Measurements from ENCODE around the gene PPP2CA. TPM values are rescaled to one million over a fixed set of nuclear protein-coding genes. Genes with fewer than 3 reads are reported as not detected.
A peak's percentile ranks its signal among the peaks of the same experiment; 100 is the strongest.

Gene PPP2CA
- total and polyA plus RNA-seq, 10 of the 15 experiments (the other 5 are each of a cell fraction or from before 2014, with no cell fraction given) = 18.6 to 385 (median 134) TPM

GRCh38 chr5:134248256-134248655, 22.4 kb upstream of the PPP2CA start (continued):
- TF ChIP-seq ZNF687 (IDR thresholded peaks at IDR 0.05) = no peak

GRCh38 chr5:134247428-134248224, 21.8 kb upstream of the PPP2CA start:
- BruUV-seq (replicated peaks) = no TSS peak
- ATAC-seq (peak; percentile 31; the same call in 1 of the 3 replicates), DNase-seq (ENCODE audit: low read depth, low spot score) (no peak), FAIRE-seq (no peak)
- RAD21 ChIA-PET (ENCODE audit: unreplicated experiment) = no interaction called here
- no peaks in the 10 kb centered on the region for H3K79me2 ChIP-seq (ENCODE audit: control insufficient read depth, insufficient read depth, low read length)
- no peaks in the 10 kb centered on the region for H3K9me3 ChIP-seq (replicated peaks; ENCODE audit: control insufficient read depth, insufficient read depth, low read length)
- no peak for TF ChIP-seq MYB (IDR thresholded peaks at IDR 0.05; ENCODE audit: borderline replicate concordance, low read depth, low read length)
- no peak for TF ChIP-seq SIX5 (IDR thresholded peaks at IDR 0.05; ENCODE audit: low read depth, low read length, severe bottlenecking)
- no peak for TF ChIP-seq MEF2B (IDR thresholded peaks at IDR 0.05; ENCODE audit: partially characterized antibody, poor library complexity, severe bottlenecking)
- no peak for TF ChIP-seq PRDM15 (CRISPR knock-in tag; IDR thresholded peaks at IDR 0.05)
- no peak for TF ChIP-seq BHLHE40 (IDR thresholded peaks at IDR 0.05; ENCODE audit: borderline replicate concordance in 1 of 2, low read depth in 2 of 2, low read length in 1 of 2)
- TF ChIP-seq NR2C1 (IDR thresholded peaks at IDR 0.05) = no peak
- no peaks in the 10 kb centered on the region for H3K36me3 ChIP-seq (ENCODE audit: control insufficient read depth in 2 of 2, insufficient read depth in 2 of 2, low read length in 1 of 2)
- SMC1A ChIA-PET (ENCODE audit: uncharacterized antibody, unreplicated experiment) = interaction anchor here (0.6 to 1.1 kb wide), 4 partner anchors 10 to 210 kb away, joined by 3 read pairs; no protein-coding TSS in a partner anchor
- H3K4me2 ChIP-seq (ENCODE audit: control insufficient read depth, insufficient read depth) = no peak overlapping the region
- H3K27me3 ChIP-seq (replicated peaks in 1 of 2; ENCODE audit: control insufficient read depth in 2 of 2, insufficient read depth in 2 of 2, low read length in 1 of 2) = no peaks in the 10 kb centered on the region
- POLR2A ChIA-PET = no interaction called here
- no peaks in the 10 kb centered on the region; the same call in 1 of the 2 replicates for H4K20me1 ChIP-seq (ENCODE audit: control insufficient read depth, insufficient read depth)
- no peak overlapping the region for H3K9ac ChIP-seq (ENCODE audit: control insufficient read depth, insufficient read depth, low read length)
- CTCF ChIA-PET = interaction anchor here (0.9 kb wide), 1 partner anchor 208 kb away, joined by 3 read pairs; no protein-coding TSS in a partner anchor
- intact Hi-C loops (cut with micrococcal nuclease; ENCODE audit: unreplicated experiment) = no loop called here
- H3K27ac ChIP-seq (ENCODE audit: control insufficient read depth, insufficient read depth) = no peak overlapping the region
- H3K4me3 ChIP-seq = no peak overlapping the region
- in situ Hi-C loops (cut with MboI) = no loop called here
- WGBS (ENCODE audit: insufficient coverage, insufficient replicate concordance, low lambda C conversion rate, missing lambda C conversion rate) = 49% methylated on average over 6 of the region's 6 CpGs
- no peak overlapping the region for H2AFZ ChIP-seq (ENCODE audit: control insufficient read depth, low read depth, low read length)
- H3K4me1 ChIP-seq (ENCODE audit: control insufficient read depth, insufficient read depth, low read length) = no peaks in the 10 kb centered on the region

All from GM12878 (cell line).